GM18499 (cell line): ENCODE data around the gene PTX4.

Source experiments
- ATAC-seq: cut with Tn5 transposase; IDR thresholded peaks from one replicate; pipeline ENCODE4 v1.9.1; 2021; ENCODE audit warnings: moderate number of reproducible peaks; ENCODE audit not compliant: insufficient read depth, unreplicated experiment

Gene PTX4

GRCh38 chr16:1502092-1503004 lies 13.6 kb upstream of the PTX4 start:
- no peak for ATAC-seq

DNA sequence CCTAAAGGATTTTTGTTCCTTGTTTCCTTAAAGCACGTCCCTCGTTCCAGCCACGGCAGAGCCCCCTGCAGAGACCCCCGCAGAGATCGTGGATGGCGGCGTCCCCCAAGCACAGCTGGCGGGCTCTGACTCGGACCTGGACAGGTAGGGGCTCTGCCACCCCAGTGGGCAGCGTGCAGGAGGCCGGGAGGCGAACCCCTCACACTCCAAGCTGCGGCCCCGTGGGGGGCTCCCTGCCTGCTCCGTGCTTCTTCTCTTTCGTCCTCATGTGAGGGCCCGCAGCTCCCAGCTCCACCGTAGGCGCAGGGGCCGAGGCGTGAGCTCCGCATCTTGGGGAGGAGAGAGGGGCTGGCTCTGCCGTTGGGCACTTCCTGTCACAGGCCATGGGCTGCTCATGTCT lies 12.9 kb upstream of the PTX4 start:
- ATAC-seq = no peak

GRCh38 chr16:1500465-1501150 lies 11.9 kb upstream of the PTX4 start:
- no peak for ATAC-seq

DNA sequence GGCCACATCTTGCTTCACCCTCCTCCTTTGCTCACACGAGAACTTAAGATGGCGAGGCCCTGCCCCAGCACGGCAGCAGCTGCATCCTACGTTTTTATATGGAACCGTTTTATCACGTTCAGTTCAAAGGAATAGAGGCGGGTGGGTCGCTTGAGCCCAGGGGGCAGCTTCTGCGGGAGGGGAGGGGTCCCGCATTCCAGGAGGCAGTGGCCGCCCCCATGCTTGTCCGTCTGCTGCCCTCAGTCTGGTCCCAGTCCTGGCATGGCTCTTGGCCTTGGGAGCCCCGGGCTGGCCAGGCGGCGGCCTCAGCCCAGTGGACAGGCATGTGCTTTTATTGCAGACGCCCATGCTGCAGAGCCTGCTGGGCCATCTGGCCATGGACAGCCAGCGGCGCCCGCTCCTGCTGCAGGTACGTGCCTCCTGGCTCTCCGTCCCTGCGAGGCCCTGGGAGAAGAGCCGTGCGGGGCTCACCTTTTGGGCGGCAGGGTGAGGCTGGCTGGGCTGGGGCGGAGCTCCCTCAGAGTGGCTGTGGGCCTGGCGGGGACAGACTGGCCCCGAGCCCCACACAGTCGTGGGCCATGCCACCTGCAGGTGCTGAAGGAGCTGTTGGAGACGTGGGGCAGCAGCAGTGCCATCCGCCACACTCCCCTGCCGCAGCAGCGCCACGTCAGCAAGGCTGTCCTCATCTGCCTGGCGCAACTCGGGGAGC lies 11.2 kb upstream of the PTX4 start:
- no peak for ATAC-seq

- no peak for ATAC-seq
These were observed 10.3 kb upstream of the PTX4 start for GRCh38 chr16:1498899-1499676.

GRCh38 chr16:1497014-1497598 lies 8.4 kb upstream of the PTX4 start:
- no peak for ATAC-seq

- no peak for ATAC-seq
These were observed 7.7 kb upstream of the PTX4 start for GRCh38 chr16:1496464-1496863.

DNA sequence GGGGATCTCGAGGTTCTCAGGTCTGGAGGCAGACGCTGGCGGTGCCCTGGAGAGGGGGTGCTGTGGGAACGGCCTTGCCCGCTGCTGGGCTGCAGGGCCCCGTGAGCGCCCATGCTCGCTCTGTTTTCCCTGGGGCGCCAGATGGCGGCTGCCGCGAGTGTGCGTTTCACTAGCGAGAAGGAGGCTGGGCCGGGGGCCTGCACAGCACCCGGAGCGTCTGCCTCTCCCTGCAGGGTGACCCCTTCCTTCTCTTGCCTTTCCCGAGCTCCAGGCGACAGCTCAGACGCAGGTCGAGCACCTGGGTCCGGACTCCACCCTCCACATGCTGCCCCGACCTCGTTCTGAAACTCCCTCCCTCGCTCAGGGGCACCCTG lies 7.1 kb upstream of the PTX4 start:
- ATAC-seq = no peak

DNA sequence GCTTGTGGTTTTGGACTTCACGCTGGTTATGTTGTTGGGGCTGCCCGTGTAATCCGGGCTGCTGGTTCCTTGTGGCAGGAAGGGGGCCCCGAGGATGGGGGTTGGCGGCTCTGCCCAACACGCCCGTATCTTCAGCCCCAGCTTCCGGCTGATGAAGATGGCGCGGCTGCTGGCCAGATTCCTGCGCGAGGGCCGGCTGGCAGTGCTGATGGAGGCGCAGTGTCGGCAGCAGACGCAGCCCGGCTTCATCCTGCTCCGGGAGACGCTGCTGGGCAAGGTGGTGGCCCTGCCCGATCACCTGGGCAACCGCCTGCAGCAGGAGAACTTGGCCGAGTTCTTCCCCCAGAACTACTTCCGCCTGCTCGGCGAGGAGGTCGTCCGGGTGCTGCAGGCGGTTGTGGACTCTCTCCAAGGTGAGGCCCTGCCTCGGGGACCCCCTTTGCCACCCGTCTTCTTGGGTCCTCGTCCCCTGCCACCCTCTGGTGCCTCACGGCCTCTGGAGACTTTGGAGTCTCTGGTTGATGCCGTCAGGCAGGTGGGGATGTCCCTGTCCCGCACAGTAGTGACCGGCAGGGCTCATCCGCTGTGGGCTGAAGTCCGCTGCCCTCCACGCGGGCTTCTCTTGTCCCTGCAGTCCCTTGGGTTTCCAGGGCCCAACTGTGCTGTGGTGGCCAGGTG lies 6.6 kb upstream of the PTX4 start:
- ATAC-seq = no peak

- no peak for ATAC-seq
These were observed 6.0 kb upstream of the PTX4 start for GRCh38 chr16:1494711-1495110.

- ATAC-seq = no peak
These were observed 5.4 kb upstream of the PTX4 start for GRCh38 chr16:1494129-1494640.

DNA sequence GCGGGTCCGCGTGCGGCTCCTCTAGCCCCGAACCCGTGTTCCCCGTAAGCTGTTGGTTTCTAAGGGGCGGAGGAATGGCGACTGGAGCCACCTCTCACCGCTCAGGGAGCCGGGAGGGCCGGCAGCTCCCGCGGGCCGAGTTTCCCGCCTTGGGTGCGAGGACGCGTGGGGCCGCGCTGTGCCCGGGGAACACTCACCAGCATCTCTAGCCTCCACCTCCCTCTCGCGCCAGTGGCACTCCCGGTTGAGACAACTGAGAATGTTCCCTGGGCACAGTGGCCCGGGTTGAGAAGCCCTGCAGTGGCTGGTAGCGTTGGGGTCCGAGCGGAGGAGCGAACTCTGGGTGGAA lies 5.0 kb upstream of the PTX4 start:
- no peak for ATAC-seq

DNA sequence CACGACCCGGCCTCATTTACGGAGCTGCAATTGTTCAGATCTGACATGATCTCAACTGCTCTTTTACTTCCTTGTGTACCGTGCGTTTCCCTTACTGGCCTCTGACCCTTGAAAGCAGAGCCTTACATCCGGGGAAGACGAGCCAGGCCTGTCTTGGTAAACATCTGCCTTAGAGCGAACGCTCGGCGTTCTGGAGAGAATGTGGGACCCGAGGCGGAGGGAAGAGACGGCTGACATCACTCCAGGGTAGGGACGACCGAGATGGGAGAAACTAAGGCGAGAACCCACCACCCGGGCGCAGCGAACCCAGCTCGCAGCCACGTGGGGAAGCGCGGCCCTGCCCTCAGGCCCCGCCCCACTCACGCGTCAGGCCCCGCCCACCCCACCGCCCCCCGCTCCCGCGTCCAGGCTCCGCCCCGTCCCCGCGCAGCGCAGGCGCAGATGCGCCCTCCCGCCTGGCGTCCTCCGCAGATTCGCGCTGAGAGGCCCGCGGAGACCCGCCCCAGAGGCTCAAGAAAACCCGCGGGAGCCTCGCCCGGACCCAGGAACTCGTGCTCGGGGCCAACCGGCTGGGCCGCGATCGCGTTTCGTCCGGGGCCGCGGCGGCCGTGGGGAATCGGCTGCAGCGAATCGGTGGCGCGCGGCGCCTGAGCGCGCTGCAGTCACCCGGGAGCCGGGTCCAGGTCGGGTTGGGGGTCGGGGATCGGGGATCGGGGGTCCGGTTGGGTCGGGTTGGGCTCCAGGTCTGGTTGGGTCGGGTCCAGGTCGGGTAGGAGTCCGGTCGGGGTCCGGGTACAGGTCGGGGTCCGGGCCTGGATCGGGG lies 4.4 kb upstream of the PTX4 start, which contains the start of gene TELO2:
TSS of gene TELO2 (plus strand) at position 438 of the 823 bp plus-strand sequence. CDS start 922 bp downstream, outside the sequence.
- ATAC-seq = no peak

DNA sequence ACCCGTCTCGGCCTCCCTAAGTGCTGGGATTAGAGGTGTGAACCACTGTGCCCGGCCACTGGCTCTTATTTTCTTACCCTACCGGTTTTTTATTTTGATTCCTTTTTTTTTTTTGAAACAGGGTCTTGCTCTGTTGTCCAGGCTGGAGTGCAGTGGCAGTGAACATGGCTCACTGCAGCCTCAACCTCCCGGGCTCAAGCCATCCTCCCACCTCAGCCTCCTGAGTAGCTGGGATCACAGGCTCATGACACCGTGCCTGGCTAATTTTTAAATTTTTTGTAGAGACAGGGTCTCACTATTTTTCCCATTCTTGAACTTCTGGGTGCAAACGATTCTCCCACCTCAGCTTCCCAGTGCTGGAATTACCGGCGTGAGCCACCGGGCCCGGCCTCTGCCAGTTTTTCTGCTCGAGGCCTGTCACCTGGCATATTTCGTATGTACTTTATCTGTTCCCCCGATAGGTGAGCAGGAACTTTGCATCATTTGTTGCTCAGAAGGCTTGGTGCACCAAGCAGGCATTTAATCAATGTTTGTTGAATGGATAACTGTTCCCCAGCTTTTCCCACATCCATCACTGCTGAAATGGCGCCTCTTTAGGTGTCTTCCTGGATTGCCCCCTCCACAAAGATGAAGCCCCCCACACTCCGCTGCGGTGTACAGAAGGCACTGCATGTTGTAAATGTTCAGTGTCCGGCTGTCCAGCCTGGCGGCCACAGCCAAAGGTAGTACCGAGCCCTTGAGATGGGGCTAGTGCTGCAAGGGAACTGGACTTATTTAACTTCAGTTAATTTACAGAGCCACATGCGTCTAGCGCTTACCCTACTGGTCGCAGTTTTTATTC lies 3.6 kb upstream of the PTX4 start:
- no peak for ATAC-seq

GRCh38 chr16:1491327-1491726 lies 2.6 kb upstream of the PTX4 start:
- no peak for ATAC-seq

DNA sequence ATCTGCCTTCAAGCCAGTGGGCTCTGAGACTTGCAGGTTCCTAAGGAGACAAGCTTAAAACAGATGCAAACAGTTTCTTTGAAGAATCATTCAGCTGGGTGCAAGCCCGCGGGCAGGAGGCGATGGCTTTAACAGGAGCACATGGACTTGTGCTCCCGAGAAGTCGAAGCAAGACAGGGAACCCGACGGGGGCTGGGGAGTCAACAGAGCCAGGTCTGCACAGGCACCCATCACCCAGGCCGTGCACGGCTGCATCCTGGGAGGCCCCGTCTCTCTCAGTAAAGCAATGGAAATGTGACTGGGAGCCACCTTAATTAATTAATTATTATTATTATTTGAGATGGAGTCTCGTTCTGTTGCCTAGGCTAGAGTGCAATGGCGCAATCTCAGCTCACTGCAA lies 333 bp upstream of the PTX4 start:
- no peak for ATAC-seq

DNA sequence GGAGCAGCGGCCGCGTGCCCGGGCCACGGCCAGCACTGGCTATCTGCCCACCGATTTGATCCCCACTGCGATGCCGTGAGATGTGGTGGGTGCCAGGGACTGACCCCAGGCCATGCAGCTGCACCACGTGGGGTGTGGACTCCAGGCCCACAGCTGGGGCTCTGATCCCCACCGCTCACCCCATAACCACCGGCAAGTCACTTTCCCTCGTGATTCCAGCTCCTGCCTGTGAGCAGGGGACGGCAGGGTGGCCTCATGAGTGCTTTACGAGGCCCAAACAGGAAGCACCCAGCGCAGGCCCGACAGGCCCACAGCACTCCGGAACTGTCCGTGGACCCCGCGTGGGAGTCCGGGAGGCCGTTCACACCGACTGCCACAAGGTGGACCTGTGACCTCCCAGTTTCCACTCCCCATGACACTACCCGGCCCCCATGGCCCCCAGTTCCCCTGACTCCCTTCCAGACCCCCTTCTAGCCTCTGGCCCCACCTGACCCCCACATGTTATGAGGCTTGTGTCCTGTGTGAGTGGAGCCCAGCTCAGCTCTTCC lies 616 bp downstream of the PTX4 start:
- ATAC-seq = no peak
